BLaER1 (cell line): Measurements from ENCODE around the gene CPNE5.

Experiments used
- H3K27ac ChIP-seq: shearing (Covaris generic); formaldehyde crosslinking; 2 replicates; pipeline ENCODE4 v1.8.1; 2022
- H3K27me3 ChIP-seq: shearing (Covaris generic); formaldehyde crosslinking; 2 replicates; pipeline ENCODE4 v1.8.1; 2022
- H3K36me3 ChIP-seq: shearing (Covaris generic); formaldehyde crosslinking; 2 replicates; pipeline ENCODE4 v1.8.1; 2022
- H3K4me1 ChIP-seq: shearing (Covaris generic); formaldehyde crosslinking; 2 replicates; pipeline ENCODE4 v1.8.1; 2022
- H3K4me2 ChIP-seq: shearing (Covaris generic); formaldehyde crosslinking; 2 replicates; pipeline ENCODE4 v1.8.1; 2022
- H3K4me3 ChIP-seq: shearing (Covaris generic); formaldehyde crosslinking; 2 replicates; pipeline ENCODE4 v1.8.1; 2022
- H3K9ac ChIP-seq: shearing (Covaris generic); formaldehyde crosslinking; 2 replicates; pipeline ENCODE4 v1.8.1; 2022
- H3K9me3 ChIP-seq: shearing (Covaris generic); formaldehyde crosslinking; 2 replicates; pipeline ENCODE4 v1.8.1; 2022
- H4K20me1 ChIP-seq: shearing (Covaris generic); formaldehyde crosslinking; 2 replicates; pipeline ENCODE4 v1.8.1; 2022
- Cebpa-rat ChIP-seq: shearing (Covaris generic); IDR thresholded peaks from 2 replicates; pipeline ENCODE4 v1.8.1; 2022

The CPNE5 gene

GRCh38 chr6:36752886-36753506, 86.2 kb downstream of the CPNE5 start:
- Histone ChIP-seq H3K4me3 (no peak overlapping the region), H3K27me3 (no peaks in the 10 kb centered on the region), H3K4me2 (peak overlapping the region; percentile 67), H3K36me3 (no peaks in the 10 kb centered on the region), H3K9me3 (peaks cover 30% of the 10 kb centered on the region), H3K27ac (peak overlapping the region; percentile 56), H3K9ac (peak overlapping the region; percentile 57), H4K20me1 (no peaks in the 10 kb centered on the region), H3K4me1 (peaks cover 74% of the 10 kb centered on the region)
- no peak for TF ChIP-seq Cebpa-rat

DNA sequence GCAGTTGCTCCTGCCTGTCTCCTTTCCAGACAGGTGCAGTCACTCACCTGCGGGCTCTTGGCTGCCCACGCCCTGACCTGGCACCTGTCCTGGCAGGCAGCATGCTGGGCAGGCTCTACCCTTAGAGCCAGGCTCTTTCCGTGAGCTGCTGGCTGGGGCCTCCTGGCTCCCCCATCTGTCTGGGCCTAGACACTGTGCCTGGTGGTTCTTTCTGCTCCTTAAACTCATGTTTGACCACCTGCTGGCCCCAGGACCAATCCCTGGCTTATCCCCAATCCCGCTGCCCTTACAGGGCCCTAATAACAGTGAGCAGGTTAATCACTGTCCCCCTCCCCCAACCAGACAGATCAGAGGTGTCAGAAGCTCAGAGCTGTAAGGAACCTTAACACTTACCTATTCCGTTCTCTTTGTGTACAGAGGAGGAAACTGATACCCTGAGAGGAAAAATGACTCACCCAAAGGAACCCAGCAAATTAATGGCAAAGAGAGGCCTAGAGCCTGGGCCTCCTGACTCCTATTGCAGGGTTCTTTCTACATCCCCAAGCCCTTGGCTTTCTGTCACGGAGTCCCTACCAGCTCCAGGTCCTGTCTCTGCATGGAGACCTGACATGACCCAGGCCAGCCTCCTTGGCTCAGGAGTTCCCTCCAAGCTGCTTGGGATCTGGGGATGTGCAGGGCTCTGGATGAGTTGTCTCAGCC, 86.9 kb downstream of the CPNE5 start:
- TF ChIP-seq Cebpa-rat = no peak
- H3K4me2 ChIP-seq = peak overlapping the region; percentile 67
- no peaks in the 10 kb centered on the region for H3K36me3 ChIP-seq
- H3K27ac ChIP-seq = peak overlapping the region; percentile 56
- H3K9ac ChIP-seq = 0 out of 2 replicates have a peak overlapping the region, but pooled peaks have one; percentile 2
- no peaks in the 10 kb centered on the region for H4K20me1 ChIP-seq
- no peaks in the 10 kb centered on the region for H3K27me3 ChIP-seq
- H3K4me3 ChIP-seq = no peak overlapping the region
- peaks cover 32% of the 10 kb centered on the region for H3K9me3 ChIP-seq
- H3K4me1 ChIP-seq = peaks cover 67% of the 10 kb centered on the region

GRCh38 chr6:36751833-36752186, 87.4 kb downstream of the CPNE5 start:
- Histone ChIP-seq H3K36me3 (no peaks in the 10 kb centered on the region), H3K27me3 (no peaks in the 10 kb centered on the region), H3K4me3 (no peak overlapping the region), H3K9me3 (peaks cover 32% of the 10 kb centered on the region), H4K20me1 (no peaks in the 10 kb centered on the region), H3K4me1 (peaks cover 62% of the 10 kb centered on the region), H3K27ac (peak overlapping the region; percentile 28), H3K9ac (no peak overlapping the region), H3K4me2 (peak overlapping the region; percentile 67)
- no peak for TF ChIP-seq Cebpa-rat

GRCh38 chr6:36751091-36751490, 88.2 kb downstream of the CPNE5 start:
- H3K36me3 ChIP-seq = no peaks in the 10 kb centered on the region
- peaks cover 32% of the 10 kb centered on the region for H3K9me3 ChIP-seq
- H3K27ac ChIP-seq = no peak overlapping the region
- H3K9ac ChIP-seq = no peak overlapping the region
- H3K4me3 ChIP-seq = no peak overlapping the region
- H4K20me1 ChIP-seq = no peaks in the 10 kb centered on the region
- H3K4me1 ChIP-seq = peaks cover 58% of the 10 kb centered on the region
- no peak overlapping the region for H3K4me2 ChIP-seq
- H3K27me3 ChIP-seq = no peaks in the 10 kb centered on the region
- no peak for TF ChIP-seq Cebpa-rat

DNA sequence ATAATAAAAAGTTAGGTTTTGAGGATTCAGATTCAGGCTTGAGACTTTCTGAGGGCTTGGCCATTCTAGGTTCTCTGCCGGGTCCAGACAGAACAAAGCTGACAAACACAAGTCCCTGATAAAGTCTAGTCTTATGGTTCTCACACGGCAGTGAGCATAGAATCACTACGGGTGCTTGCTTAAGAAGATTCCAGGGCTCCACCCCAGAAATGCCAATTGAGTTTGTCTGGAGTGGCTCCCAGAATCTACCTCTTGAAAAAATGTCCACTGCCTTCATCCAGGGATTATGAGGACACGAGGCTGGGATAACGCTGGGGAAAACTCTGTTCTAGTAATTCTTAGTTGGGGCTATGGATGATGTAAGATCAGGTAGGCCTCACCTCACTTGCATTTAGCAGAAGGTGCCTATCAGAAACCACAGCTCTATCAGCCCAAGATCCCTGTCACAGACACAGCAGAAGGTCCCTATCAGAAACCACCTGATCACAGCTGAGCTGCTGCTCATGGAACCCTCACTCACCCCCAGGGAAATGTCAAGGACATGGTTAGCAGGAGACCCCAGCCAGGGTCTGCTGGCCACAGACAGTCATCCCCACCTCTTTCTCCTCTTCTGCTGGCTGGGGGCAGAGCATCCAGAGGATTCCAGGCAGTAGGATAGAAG, 89.3 kb downstream of the CPNE5 start:
- Histone ChIP-seq H3K9me3 (peaks cover 32% of the 10 kb centered on the region), H3K4me2 (no peak overlapping the region), H3K27me3 (no peaks in the 10 kb centered on the region), H3K36me3 (no peaks in the 10 kb centered on the region), H4K20me1 (no peaks in the 10 kb centered on the region), H3K4me3 (no peak overlapping the region), H3K27ac (no peak overlapping the region), H3K9ac (no peak overlapping the region), H3K4me1 (peaks cover 58% of the 10 kb centered on the region)
- TF ChIP-seq Cebpa-rat = no peak

DNA sequence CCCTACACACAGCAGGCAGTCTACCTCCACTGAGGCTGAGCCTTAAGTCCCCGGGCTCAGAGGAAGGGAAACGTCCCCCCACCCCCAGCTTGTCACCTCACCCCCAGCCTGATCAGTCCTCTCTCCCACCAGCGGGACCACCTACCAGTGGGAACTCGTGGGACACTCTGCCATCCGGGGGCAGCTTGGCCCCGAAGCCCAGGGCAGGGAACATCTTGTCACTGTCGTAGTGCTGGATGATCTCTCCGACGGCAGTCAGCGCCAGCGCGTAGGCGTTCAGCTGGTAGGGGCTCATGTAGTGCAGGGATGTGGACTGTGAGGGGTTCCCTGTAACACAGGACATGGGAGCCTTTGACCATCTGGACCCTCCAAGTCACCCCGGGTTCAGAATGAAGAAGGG, 93.0 kb downstream of the CPNE5 start:
- Histone ChIP-seq H3K27me3 (no peaks in the 10 kb centered on the region), H3K4me1 (peaks cover 60% of the 10 kb centered on the region), H3K4me3 (no peak overlapping the region), H3K36me3 (no peaks in the 10 kb centered on the region), H3K4me2 (no peak overlapping the region), H3K9me3 (peaks cover 32% of the 10 kb centered on the region), H3K27ac (peak overlapping the region; percentile 56; the same call in 1 of the 2 replicates), H4K20me1 (no peaks in the 10 kb centered on the region), H3K9ac (no peak overlapping the region)
- no peak for TF ChIP-seq Cebpa-rat

GRCh38 chr6:36745836-36746235, 93.4 kb downstream of the CPNE5 start:
- Histone ChIP-seq H3K27ac (peak overlapping the region; percentile 56; the same call in 1 of the 2 replicates), H4K20me1 (no peaks in the 10 kb centered on the region), H3K27me3 (no peaks in the 10 kb centered on the region), H3K4me3 (no peak overlapping the region), H3K4me1 (peaks cover 64% of the 10 kb centered on the region), H3K9ac (no peak overlapping the region), H3K9me3 (peaks cover 30% of the 10 kb centered on the region), H3K4me2 (no peak overlapping the region; the same call in 1 of the 2 replicates), H3K36me3 (no peaks in the 10 kb centered on the region)
- no peak for TF ChIP-seq Cebpa-rat

DNA sequence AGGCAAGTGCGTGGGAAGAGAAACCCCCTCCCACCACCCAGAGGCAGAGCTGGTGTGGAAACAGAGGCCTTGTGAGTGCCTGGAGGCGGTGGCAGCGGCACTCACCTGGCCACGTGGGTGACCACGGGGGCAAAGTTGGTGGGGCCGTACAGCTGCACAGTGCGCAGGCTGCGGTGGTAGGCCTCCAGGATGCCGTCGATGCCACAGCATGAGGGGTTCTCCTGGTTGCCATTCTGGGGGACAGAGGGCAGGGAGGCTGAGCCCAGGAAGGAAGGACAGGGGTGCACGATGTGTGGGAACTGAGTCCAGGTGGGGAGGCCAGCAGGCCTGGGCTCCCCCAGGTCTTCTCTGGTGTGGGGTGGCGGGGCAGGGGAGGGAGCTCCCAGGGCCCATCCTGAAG, 94.0 kb downstream of the CPNE5 start:
- Histone ChIP-seq H3K36me3 (no peaks in the 10 kb centered on the region), H4K20me1 (no peaks in the 10 kb centered on the region), H3K9ac (no peak overlapping the region), H3K4me2 (peak overlapping the region; percentile 77; the same call in 1 of the 2 replicates), H3K4me3 (no peak overlapping the region), H3K9me3 (peaks cover 24% of the 10 kb centered on the region), H3K4me1 (peaks cover 70% of the 10 kb centered on the region), H3K27ac (no peak overlapping the region), H3K27me3 (no peaks in the 10 kb centered on the region)
- no peak for TF ChIP-seq Cebpa-rat

DNA sequence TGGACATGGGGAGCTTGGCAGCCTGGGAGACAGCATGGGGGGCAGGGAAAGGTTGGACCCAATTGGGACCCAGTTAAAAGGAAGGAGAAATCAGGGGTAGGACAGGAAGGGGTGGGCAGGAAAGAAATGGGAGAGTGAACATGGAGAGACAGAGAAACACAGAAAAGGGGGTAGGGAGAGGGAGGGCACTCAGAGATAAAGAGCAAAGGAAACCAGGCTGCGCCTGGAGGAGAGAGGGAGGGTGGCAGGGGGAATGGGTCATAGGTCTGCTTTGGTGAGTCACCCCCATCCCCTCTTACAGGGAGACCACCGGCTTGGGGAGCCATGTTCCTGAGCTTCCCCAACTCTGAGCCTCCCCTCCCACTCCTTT, 95.0 kb downstream of the CPNE5 start:
- Histone ChIP-seq H3K27me3 (no peaks in the 10 kb centered on the region), H3K9ac (peak overlapping the region; percentile 29; the same call in 1 of the 2 replicates), H3K36me3 (no peaks in the 10 kb centered on the region), H3K4me1 (peaks cover 79% of the 10 kb centered on the region), H3K9me3 (peaks cover 14% of the 10 kb centered on the region), H3K4me2 (peak overlapping the region; percentile 77), H3K4me3 (0 out of 2 replicates have a peak overlapping the region, but pooled peaks have one; percentile 11), H3K27ac (peak overlapping the region; percentile 30; the same call in 1 of the 2 replicates), H4K20me1 (no peaks in the 10 kb centered on the region)
- no peak for TF ChIP-seq Cebpa-rat
